ENCODE measurements around the gene KRTAP4-11. TPM values are rescaled to one million over a fixed set of nuclear protein-coding genes. Genes with fewer than 3 reads are reported as not detected.
"Not testable (repeated sequence)": the region's sequence is repeated elsewhere in the genome, so short reads cannot be mapped to it uniquely, and the experiment has no call there.

KRTAP4-11 gene
- total RNA-seq, 2 experiments from 2014 or later: not detected

GRCh38 chr17:41116297-41116696 is 1.9 kb downstream of the KRTAP4-11 start:
- Mint-ChIP-seq H3K27me3 (peaks cover 4% of the 10 kb centered on the region), H3K27ac (no peak overlapping the region), H3K4me1 (peaks cover 8% of the 10 kb centered on the region), H3K9me3 (peaks cover 3% of the 10 kb centered on the region), H3K4me3 (no peak overlapping the region), H3K36me3 (peaks cover 1% of the 10 kb centered on the region)
- no peak for ATAC-seq (ENCODE audit: low read depth)
- no peak for DNase-seq
- POLR2A ChIA-PET: no interaction called here

DNA sequence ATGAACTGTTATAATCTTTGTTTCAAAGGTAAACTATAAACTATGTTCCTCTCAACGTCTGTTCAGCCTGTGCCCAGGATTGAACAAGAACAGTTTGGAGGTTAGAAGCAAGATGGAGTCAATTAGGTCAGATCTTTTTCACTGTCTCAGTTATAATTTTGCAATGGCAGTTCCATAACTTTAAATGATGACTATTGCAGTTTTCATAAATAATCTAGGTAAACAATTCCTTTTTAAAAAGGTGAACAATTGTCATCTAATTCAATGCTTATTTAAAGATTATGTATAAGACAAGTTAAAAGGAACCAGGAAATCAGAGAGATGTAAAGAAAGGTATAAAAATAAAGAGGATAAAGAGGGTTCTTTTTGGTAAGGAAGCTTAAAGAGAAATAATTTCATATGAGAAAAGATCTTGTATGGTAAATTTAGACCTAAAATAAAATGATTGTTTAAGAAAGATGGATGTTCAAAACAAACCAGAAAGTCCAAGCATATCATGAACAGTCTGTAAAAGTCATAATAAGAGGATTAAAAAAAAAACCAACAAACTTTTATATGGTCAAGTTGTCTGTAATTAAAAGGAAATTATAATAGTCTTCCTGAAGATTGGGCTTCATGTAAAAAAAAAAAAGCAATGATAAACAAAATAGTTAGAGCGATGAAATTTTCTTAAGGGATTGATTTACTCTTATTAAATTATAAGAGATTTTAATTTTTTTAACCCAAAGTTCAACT is 6.9 kb downstream of the KRTAP4-11 start:
- POLR2A ChIA-PET: no interaction called here
- peaks cover 4% of the 10 kb centered on the region for H3K27me3 Mint-ChIP-seq
- no peak overlapping the region for H3K4me3 Mint-ChIP-seq

GRCh38 chr17:41108728-41109386 is 9.3 kb downstream of the KRTAP4-11 start:
- H3K9me3 Mint-ChIP-seq; H3K27ac Mint-ChIP-seq; H3K4me1 Mint-ChIP-seq; H3K36me3 Mint-ChIP-seq; POLR2A ChIA-PET; H3K27me3 Mint-ChIP-seq; H3K4me3 Mint-ChIP-seq; ATAC-seq (ENCODE audit: low read depth); DNase-seq: not testable (repeated sequence)

More for the DNA sequence above, 6.9 kb downstream of the KRTAP4-11 start:
- no peak for DNase-seq
- Mint-ChIP-seq H3K4me1 (peaks cover 9% of the 10 kb centered on the region), H3K27ac (no peak overlapping the region), H3K9me3 (peaks cover 5% of the 10 kb centered on the region), H3K36me3 (no peaks in the 10 kb centered on the region)
- ATAC-seq (ENCODE audit: low read depth): no peak

- H3K36me3 Mint-ChIP-seq: no peaks in the 10 kb centered on the region
- ATAC-seq (ENCODE audit: low read depth) (no peak), DNase-seq (no peak)
- H3K4me1 Mint-ChIP-seq: peaks cover 9% of the 10 kb centered on the region
- H3K27me3 Mint-ChIP-seq: peaks cover 2% of the 10 kb centered on the region
- POLR2A ChIA-PET: no interaction called here
- no peak overlapping the region for H3K4me3 Mint-ChIP-seq
- peaks cover 5% of the 10 kb centered on the region for H3K9me3 Mint-ChIP-seq
- H3K27ac Mint-ChIP-seq: no peak overlapping the region
These were observed 10.2 kb downstream of the KRTAP4-11 start for GRCh38 chr17:41107941-41108450.

DNA sequence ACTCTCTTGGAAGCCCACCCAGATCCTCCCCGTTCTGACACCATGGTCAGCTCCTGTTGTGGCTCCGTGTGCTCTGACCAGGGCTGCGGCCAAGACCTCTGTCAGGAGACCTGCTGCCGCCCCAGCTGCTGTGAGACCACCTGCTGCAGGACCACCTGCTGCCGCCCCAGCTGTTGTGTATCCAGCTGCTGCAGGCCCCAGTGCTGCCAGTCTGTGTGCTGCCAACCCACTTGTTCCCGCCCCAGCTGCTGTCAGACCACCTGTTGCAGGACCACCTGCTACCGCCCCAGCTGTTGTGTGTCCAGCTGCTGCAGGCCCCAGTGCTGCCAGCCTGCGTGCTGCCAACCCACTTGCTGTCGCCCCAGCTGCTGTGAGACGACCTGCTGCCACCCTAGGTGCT is 12.8 kb downstream of the KRTAP4-11 start, which contains the start of gene KRTAP4-9:
Gene KRTAP4-9 (plus strand): TSS at position 43 of the 400 bp plus-strand sequence. CDS start 0 bp downstream, at position 43.
- ATAC-seq (ENCODE audit: low read depth); H3K36me3 Mint-ChIP-seq; H3K4me1 Mint-ChIP-seq; DNase-seq; H3K4me3 Mint-ChIP-seq; H3K27me3 Mint-ChIP-seq; H3K27ac Mint-ChIP-seq; POLR2A ChIA-PET; H3K9me3 Mint-ChIP-seq: not testable (repeated sequence)

- ATAC-seq (ENCODE audit: low read depth); H3K27ac Mint-ChIP-seq; H3K36me3 Mint-ChIP-seq; H3K4me3 Mint-ChIP-seq; POLR2A ChIA-PET; H3K27me3 Mint-ChIP-seq; H3K9me3 Mint-ChIP-seq; DNase-seq: not testable (repeated sequence)
- peaks cover 11% of the 10 kb centered on the region for H3K4me1 Mint-ChIP-seq
These were observed 13.7 kb downstream of the KRTAP4-11 start for GRCh38 chr17:41104386-41105038.

DNA sequence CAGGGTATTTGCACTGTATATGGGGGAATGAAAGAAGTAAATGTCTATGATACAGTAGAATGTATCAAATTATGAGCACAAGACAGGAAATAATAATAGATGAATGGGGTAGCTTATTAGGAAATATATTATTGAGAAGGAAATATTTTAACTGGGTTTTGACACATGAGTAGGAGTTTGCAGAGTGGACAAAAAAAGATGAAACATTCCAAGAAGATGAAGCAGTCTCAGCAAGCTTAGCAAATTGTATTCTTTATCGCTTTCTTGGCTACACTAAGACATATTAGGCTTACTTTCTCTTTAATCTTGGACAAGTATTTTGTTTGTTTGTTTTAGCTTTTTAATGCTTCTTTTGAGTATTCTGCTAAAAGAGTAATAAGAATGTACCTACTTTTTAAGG is 14.3 kb downstream of the KRTAP4-11 start:
- no peak for ATAC-seq (ENCODE audit: low read depth)
- no peak overlapping the region for H3K4me3 Mint-ChIP-seq
- DNase-seq: no peak
- H3K9me3 Mint-ChIP-seq: peaks cover 5% of the 10 kb centered on the region
- no peak overlapping the region for H3K27ac Mint-ChIP-seq
- POLR2A ChIA-PET: no interaction called here
- no peaks in the 10 kb centered on the region for H3K36me3 Mint-ChIP-seq
- H3K27me3 Mint-ChIP-seq: peaks cover 2% of the 10 kb centered on the region
- H3K4me1 Mint-ChIP-seq: peaks cover 10% of the 10 kb centered on the region

- Mint-ChIP-seq H3K4me3 (no peak within 1 kb of the TSS), H3K27ac (no peak within 1 kb of the TSS), H3K4me1 (peaks cover 1% of the 10 kb centered on the region), H3K9me3 (no peaks in the 10 kb centered on the region), H3K36me3 (no peaks in the 10 kb centered on the region), H3K27me3 (peaks cover 8% of the 10 kb centered on the region)
- ATAC-seq (ENCODE audit: low read depth) (no peak), DNase-seq (no peak)
- POLR2A ChIA-PET: no interaction called here
These were observed 16.4 kb downstream of the KRTAP4-11 start, which contains the start of gene KRTAP4-16 for GRCh38 chr17:41101586-41102259. KRTAP4-16 (minus strand) TSS chr17:41102209; CDS start chr17:41102209, 0 bp downstream.

DNA sequence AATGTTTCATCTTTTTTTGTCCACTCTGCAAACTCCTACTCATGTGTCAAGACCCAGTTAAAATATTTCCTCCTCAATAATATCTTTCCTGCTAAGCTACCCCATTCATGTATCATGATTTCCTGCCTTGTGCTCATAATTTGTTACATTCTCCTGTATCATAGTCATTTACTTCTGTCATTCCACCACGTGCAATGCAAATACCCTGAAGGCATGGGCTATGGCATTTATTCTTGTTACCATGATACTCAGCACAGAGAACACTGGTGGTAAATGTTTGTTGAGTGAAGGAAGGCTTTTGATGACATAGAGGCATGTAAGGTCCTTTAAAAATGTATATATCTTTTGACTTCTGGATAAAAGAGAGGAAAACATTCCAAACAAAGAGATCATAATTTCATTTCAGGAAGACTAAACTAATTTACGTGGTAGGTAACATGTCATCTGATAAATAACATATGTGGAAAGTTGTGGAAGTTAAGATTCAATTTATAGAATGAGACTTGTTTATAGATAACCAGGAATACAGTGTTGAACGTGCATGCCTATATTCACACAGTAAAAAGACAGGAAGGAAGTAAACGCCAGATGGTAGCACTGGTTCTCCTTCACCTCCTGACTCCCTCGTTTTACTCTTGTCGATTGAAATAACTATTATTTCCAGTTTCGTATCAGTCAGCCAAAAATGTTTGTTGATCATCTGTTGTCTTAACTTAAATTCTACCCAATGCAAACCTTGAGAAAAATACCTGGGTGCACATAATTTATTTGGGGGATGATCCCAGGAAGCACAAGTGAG is 18.3 kb downstream of the KRTAP4-11 start:
- H3K4me3 Mint-ChIP-seq; H3K36me3 Mint-ChIP-seq; DNase-seq; POLR2A ChIA-PET; H3K27ac Mint-ChIP-seq; H3K9me3 Mint-ChIP-seq; ATAC-seq (ENCODE audit: low read depth); H3K4me1 Mint-ChIP-seq: not testable (repeated sequence)
- H3K27me3 Mint-ChIP-seq: peaks cover 13% of the 10 kb centered on the region

- H3K27me3 Mint-ChIP-seq: peaks cover 13% of the 10 kb centered on the region
- no peaks in the 10 kb centered on the region for H3K36me3 Mint-ChIP-seq
- H3K4me1 Mint-ChIP-seq: peaks cover 1% of the 10 kb centered on the region
- no peak overlapping the region for H3K4me3 Mint-ChIP-seq
- POLR2A ChIA-PET: no interaction called here
- no peak for DNase-seq
- ATAC-seq (ENCODE audit: low read depth): no peak
- no peaks in the 10 kb centered on the region for H3K9me3 Mint-ChIP-seq
- no peak overlapping the region for H3K27ac Mint-ChIP-seq
These were observed 19.7 kb downstream of the KRTAP4-11 start for GRCh38 chr17:41098481-41098880.

- Mint-ChIP-seq H3K27ac (no peak within 1 kb of the TSS), H3K36me3 (no peaks in the 10 kb centered on the region), H3K4me1 (peaks cover 1% of the 10 kb centered on the region), H3K27me3 (peaks cover 13% of the 10 kb centered on the region), H3K4me3 (no peak within 1 kb of the TSS), H3K9me3 (no peaks in the 10 kb centered on the region)
- no peak for ATAC-seq (ENCODE audit: low read depth)
- POLR2A ChIA-PET: no interaction called here
- DNase-seq: no peak
These were observed 20.1 kb downstream of the KRTAP4-11 start, which contains the start of gene KRTAP4-8 for GRCh38 chr17:41098042-41098441. KRTAP4-8 (minus strand) TSS chr17:41098142; CDS start chr17:41098084, 58 bp downstream.

- Mint-ChIP-seq H3K4me1 (peaks cover 1% of the 10 kb centered on the region), H3K9me3 (no peaks in the 10 kb centered on the region), H3K36me3 (no peaks in the 10 kb centered on the region), H3K27me3 (peaks cover 11% of the 10 kb centered on the region), H3K4me3 (no peak overlapping the region), H3K27ac (no peak overlapping the region)
- POLR2A ChIA-PET: no interaction called here
- ATAC-seq (ENCODE audit: low read depth) (no peak), DNase-seq (no peak)
These were observed 22.1 kb downstream of the KRTAP4-11 start for GRCh38 chr17:41096055-41096454.

Measured in activated naive CD8-positive, alpha-beta T cell treated with anti-CD3 and anti-CD28 coated beads, Interleukin-2, amount 10 ng/mL, durations not matched to agents 7 days and 5 days (primary cell).